HG03103 (cell line): ENCODE results near the gene NEAT1.
A peak's percentile ranks its signal among the peaks of the same experiment; 100 is the strongest.

Experiments used
- ATAC-seq: cut with Tn5 transposase; IDR thresholded peaks from one replicate; pipeline ENCODE4 v1.9.1; 2021; ENCODE audit warnings: low read depth; ENCODE audit not compliant: unreplicated experiment

Gene NEAT1

DNA sequence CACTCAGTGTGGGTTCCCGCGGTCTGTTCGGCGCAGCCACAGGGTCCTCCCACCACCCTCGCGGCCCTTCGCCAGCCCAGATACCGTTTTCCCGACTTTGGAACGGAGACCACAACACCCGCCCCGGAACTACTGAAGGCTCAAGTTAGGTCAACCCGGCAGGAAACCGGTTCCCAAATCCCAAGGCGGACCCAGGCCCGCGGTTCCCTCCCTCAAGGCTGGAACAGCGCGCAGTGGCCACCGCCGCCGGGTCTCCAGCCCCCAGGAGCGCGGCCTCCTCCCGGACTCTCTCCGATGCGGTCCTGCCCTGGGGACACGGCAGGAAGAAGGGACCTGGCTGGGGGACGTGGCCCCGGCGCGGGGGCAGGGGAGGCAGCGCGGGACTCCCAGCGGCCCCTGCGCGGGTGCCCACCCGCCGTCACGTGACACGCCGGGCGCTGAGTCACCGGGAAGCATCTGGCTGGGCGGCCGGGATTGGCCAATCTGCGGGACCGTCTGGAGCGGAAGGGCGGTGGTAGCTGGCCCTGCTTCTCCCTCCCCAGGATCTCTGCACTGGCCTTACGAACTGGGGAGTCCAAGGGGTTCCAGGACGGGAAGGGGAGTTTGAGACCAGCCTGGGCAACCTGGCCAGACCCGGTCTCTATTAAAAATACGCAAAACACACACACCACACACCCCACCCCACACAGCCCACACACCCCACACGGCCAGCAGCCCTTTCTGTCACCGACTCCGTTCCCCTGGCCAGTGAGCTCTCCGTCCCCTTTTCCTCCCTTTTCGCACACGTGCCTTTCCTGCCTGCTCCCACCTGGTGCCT is 54.8 kb downstream of the NEAT1 start:
- ATAC-seq: no peak

DNA sequence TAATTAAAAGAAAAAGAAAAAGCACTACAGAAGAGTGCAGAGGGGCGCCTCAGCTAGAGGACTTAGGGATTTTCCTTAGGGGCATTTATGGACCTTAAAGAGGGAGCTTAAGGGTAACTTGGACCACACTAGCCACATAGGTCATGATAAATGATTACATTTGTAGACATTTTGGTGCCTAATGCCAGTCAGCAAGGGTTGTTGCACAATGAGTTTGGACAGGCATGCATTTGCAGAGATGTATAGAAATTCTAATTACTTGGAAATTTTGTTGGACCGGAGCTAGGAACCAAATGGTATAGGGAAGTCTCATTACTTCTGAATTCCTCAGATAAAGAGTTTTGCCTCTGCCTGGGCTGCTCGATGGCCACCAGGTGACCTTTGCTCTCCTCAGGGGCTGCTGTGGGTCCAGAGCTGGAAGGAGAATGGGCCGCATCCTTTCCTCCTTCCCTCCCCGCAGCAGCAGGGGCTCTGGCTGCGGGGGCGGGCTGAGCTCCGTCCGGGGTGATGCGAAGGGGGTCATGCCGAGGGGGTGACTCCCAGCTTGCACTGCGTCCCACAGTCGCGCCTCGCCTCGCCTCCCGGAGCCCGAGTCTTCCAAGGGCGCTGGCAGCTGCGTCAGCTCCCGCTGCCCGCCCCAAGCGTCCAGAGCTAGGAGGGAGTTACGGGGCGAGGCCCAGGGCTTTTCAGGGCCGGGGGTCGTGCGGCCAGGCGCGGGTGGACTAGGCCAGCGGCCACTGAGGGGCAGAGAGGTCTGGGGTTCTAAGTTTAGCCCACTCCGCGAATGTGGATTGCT is 56.0 kb downstream of the NEAT1 start:
- ATAC-seq: no peak

DNA sequence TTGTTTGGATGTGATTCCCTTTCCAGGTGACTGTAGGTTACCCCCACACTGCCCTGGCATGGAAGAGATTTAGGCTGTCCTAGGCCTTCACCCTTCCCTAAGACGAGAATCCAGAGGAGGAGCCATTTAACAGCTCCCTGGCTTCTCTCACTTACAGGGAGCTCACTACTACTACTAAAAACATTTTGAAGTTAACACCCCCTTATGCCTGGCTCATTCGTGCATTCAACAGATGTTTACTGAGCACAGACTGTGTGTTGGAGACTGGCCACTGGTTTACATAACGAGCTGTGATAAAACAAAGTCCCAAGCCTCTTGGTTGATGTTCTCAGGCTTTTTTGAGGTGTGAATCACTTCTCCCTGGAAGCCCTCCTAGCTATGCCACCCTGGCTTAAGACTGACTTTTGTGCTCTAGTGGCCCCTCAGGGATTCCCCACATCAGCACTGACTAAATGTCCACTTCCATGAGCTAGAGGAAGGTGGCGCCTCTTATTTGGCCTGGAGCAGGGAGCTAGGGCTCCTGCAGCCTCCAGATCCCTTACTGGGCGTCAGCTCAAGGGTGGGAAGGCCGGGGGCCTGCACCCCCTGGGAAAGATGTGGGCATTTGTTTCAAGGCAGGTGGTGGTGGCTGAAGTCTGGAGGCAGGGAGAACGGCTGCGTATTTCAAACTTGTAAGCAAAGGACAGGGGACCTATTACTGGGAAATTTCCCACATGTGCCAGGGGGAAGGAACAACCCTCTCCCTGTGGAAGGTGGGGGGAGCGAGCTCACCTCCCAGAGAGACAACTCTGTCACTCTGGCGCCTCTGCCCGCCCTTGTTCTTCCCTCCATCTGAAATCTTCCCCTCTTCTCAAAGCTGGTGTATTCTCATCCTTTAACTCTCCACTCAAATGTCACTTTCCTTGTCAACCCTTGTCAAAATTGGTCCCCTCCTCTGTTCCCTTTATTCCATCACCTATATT is 56.9 kb downstream of the NEAT1 start:
- no peak for ATAC-seq

DNA sequence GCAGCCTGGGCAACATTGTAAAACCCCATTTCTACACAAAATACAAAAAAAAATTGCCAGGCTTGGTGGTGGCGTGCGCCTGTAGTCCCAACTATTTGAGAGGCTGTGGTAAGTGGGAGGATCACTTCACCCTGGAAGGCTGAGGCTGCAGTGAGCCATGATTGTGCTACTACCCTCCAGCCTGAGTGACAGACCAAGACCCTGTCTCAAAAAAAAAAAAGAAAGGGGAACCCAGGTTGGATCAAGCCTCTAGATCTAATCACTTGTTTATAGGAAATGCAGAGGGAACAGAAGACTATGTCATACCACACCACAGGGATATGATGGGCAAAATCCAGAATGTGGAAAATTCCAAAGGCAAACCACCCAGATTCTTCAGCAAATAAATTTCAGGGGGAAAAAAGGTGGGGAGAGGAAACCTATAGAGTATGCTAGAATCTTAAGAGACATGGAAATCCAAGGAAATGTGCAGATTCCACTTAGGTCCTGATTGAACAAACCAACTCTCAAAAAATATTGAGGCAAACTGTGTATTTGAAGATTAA is 59.8 kb downstream of the NEAT1 start:
- ATAC-seq: no peak

DNA sequence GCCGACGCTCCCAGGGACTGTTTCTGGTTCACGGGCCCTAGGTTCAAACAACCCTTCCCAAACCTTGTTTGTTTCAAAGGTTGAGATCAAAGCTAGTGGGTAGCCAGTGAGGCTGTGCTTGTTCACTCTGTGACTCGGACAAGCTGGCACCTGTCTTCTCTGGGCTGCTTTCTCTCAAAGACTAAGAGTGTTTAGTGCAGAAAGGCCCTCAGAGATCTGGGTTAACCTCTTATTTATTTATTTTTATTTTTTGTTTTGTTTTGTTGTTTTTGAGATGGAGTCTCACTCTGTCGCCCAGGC is 63.3 kb downstream of the NEAT1 start:
- no peak for ATAC-seq

DNA sequence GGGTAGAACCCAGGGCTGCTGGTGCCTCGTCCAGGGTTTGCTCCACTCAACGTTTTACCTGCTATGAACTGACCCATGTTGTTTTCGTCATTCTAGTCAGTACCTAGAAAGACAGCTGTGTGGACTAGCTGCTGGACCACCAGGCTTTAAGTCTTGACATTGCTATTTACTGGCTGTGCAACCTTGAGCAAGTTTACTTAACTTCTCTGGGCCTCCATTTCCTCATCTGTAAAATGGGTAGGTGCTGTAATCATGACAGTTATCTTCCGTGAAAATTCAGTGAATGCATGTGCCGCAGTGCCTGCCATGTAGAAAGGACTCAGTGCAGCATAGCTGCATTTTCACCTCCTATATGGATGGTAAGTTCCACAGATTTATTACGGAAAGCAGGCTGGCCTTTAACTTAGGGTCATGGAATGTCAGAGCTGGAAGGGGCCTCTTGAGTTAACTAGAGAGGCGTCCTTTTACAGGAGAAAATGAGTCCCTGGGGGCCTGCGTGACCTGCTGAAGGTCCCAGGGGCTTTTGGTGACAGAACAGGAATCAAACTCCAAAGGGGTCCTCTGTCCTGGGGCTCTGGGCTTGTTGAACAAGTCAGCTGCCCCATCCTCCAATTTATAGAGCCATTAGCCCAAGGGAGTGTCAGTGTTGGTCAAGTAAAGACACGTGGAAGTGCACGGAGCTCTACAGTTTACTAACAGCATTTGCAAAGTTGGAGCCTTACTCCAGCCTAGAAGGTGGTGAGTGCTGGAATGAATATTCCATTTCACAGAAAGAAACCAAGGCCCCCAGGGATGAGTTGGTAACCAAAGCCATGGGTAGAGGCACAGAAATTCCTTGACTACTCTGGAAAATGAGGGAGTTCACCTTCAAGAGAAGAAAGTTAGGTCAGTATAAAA is 64.2 kb downstream of the NEAT1 start:
- ATAC-seq: no peak

DNA sequence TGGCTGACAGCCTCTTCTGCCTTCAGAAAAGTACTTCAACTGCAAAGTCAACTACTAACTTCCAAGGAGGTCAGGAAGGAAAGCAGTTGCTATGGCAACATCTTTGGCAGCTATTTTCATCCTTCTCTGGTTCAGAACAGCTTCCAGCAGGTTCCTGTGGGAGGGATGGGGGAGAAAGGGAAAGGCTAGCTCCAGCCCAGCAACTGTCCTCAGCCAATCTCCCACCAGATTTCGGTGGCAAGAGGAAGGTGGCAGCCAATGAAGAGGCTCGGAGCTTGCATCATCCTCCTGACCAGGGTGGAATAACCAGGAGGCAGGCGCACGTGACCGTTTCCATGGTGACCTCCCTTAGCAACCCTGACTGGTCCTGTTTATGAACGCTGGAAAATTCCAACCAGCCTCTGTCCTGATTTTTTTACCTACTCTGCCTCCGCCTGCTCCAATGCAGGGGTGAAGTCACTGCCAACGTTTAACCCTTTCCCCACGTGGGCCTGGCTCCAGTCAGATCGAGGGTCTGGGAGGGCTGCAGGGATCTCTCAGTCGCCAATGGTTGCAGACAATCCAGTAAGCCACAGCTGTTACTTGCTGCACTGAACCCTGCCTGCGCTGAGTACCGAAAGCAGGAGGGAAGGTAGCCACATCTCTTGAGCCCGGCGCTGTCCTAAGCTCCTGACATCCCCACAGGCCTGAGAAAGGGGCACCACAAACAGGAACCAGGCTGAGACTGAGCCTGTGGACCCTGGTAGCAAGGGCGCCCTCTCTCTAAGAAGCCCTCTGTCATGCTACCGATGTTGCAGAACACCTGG is 65.1 kb downstream of the NEAT1 start:
- peak; percentile 43 for ATAC-seq

- no peak for ATAC-seq
Measured at GRCh38 chr11:65488273-65489034, 65.9 kb downstream of the NEAT1 start.

DNA sequence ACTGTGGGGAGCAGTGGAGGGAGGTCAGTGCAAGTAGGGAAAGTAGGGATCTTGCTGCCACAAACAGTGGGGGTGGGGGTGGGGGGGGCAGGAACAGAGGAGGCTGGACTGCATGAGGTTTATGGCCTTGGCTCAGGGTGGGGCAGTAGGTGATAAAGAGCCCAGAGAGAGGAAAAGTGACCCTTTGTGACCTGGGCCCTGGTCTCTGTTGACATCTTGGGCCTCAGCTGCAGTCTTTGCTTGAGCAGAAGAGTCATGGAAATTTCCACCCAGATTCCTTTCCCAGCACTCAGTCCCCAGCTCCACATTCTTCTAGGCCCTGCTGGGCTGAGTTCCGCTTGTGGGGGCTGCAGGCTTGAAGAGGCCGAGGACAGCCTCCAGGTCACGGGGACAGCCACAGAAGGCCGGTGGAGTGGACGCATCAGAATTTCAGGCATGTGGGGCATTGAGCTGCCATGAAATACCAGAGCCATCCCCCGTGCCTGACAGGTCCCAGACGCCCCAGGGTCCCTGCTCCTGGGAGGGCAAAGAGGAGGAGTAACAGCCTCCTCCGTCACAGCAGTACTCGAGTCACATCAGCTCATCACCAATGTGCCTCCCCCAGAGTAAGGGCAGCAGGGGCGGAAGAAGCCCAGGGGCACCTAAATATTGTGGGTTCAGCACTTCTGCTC is 66.6 kb downstream of the NEAT1 start:
- ATAC-seq: no peak

DNA sequence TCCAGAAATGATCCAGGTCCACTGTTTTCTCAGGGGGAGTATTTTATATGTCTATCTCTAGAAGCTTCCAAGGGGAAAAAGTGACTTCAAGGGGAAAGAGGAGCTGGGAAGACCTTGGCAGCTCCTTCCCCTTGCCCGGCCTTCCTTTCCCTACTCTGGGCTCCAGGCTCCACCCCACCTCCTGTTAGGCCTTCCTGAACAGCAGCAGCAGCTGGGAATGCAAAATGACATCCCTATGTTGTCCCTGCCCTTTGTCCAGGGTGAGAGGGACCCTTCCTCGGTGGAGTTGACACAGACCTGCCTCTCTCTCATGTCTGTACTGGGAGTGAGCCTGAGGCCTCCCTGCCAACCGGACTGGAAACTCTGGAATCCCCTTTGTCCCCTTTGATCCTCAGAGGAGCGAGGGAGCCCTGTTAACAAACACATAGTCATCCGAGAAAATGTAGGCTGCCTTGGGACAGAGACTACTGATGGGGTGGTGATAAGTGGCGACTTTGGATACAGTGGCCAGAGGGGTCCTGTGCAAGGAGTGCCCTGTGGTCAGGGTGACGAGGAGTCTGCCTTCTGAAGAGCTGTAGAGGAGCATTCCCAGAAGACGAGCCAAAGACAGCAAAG is 67.2 kb downstream of the NEAT1 start:
- no peak for ATAC-seq

GRCh38 chr11:65491163-65491465 is 68.5 kb downstream of the NEAT1 start:
- ATAC-seq: no peak

GRCh38 chr11:65491614-65492386 is 69.2 kb downstream of the NEAT1 start:
- no peak for ATAC-seq

DNA sequence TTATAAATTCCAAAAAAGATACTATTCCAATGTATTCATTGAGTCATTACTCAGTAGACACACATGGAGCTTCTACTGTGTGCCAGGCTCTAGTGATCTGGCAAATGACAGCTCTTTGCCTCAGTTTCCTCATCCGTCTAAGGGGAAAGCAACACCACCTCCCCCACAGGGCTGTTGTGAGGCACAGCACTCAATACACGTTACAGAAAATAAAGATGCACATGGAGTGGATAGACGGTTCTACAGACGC is 69.7 kb downstream of the NEAT1 start:
- no peak for ATAC-seq

- no peak for ATAC-seq
Measured at GRCh38 chr11:65492637-65493366, 70.2 kb downstream of the NEAT1 start.

DNA sequence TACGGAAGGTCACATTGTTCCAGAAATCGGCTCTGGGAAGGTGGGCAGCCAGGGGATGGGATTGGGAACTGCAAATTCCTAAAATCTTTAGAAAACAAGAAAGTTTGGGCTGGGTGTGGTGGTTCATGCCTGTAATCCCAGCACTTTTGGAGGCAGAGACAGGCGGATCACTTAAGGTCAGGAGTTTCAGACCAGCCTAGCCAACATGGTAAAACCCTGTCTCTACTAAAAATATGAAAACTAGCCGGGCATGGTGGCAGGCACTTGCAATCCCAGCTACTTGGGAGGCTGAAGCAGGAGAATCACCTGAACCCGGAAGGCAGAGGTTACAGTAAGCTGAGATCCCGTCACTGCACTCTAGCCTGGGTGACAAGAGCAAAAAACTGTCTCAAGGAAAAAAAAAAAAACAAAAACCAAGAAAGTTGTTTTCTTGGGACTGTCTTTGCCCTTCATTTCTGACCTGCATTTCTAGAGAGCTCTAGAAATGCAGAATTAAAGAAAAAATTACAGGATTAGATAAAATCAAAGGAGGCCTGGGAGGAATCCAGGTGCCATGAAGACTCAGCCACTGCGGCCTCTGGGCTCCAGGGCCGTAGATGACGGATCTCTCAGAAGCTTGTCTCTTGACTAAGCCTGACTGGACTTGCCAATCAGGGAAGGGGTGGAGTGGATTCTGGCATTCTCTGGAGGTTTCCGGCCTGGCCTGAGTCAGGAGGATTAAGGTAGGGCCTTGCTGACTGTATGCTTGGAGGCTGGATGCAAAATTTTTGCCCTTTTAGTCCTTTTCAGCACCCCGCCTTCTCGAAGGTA is 71.0 kb downstream of the NEAT1 start:
- no peak for ATAC-seq
